OCI-LY7 (cell line): ENCODE results near the gene MUC5B. TPM values are rescaled to one million over a fixed set of nuclear protein-coding genes. Genes with fewer than 3 reads are reported as not detected.

Source experiments
- BruUV-seq: library from RNA; stranded (reverse); fragments of 400-500 nt; replicated peaks from 2 replicates; lab custom pipeline; 2021; lab: Mats Ljungman, UMichigan
- CTCF ChIA-PET: fragments of 300-600 bp; sonication (Branson Sonifier 250); formaldehyde crosslinking; loops from one replicate; lab custom pipeline; 2022; ENCODE audit warnings: antibody characterized with exemption; ENCODE audit not compliant: unreplicated experiment; lab: Charles Lee
- POLR2A ChIA-PET: fragments of 300-600 bp; sonication (Branson Sonifier 250); formaldehyde crosslinking; loops from one replicate; lab custom pipeline; 2022; ENCODE audit warnings: antibody characterized with exemption; lab: Charles Lee
- DNase-seq: peaks from one replicate; pipeline ENCODE4 v3.0.0-alpha.2; 2015; ENCODE audit warnings: low spot score
- H2AFZ ChIP-seq: fragments of 200-600 bp; sonication (generic), shearing (Covaris generic); 2 replicates; pipeline ENCODE4 v1.6.1; 2014; ENCODE audit warnings: mild to moderate bottlenecking, antibody characterized with exemption, low read length, moderate library complexity
- H3K27ac ChIP-seq: fragments of 200-600 bp; sonication (generic); 2 replicates; pipeline ENCODE4 v1.5.1; 2014; ENCODE audit warnings: mixed run types, low read depth, mild to moderate bottlenecking, moderate library complexity, low read length, inconsistent platforms; ENCODE audit not compliant: poor library complexity, severe bottlenecking
- H3K36me3 ChIP-seq: fragments of 200-600 bp; sonication (generic); 2 replicates; pipeline ENCODE4 v1.6.1; 2014; ENCODE audit warnings: mild to moderate bottlenecking, antibody characterized with exemption, low read length, moderate library complexity, mixed read lengths; ENCODE audit not compliant: insufficient read depth
- H3K4me1 ChIP-seq: fragments of 200-600 bp; sonication (generic); 2 replicates; pipeline ENCODE4 v1.5.1; 2014; ENCODE audit warnings: mild to moderate bottlenecking, low read length; ENCODE audit not compliant: insufficient read depth, poor library complexity, severe bottlenecking
- H3K4me2 ChIP-seq: fragments of 200-600 bp; sonication (generic); 2 replicates; pipeline ENCODE4 v1.6.1; 2014; ENCODE audit warnings: mild to moderate bottlenecking, low read length
- H3K4me3 ChIP-seq: fragments of 200-600 bp; sonication (generic); 2 replicates; pipeline ENCODE4 v1.5.1; 2014; ENCODE audit warnings: mild to moderate bottlenecking, low read depth, low read length; ENCODE audit not compliant: poor library complexity, severe bottlenecking
- H3K79me2 ChIP-seq: fragments of 200-600 bp; sonication (generic); 2 replicates; pipeline ENCODE4 v1.6.1; 2016; ENCODE audit warnings: low read depth, mild to moderate bottlenecking, low read length, moderate library complexity, mixed read lengths; ENCODE audit not compliant: insufficient read depth
- H3K9me2 ChIP-seq: fragments of 200-600 bp; sonication (generic); 2 replicates; pipeline ENCODE4 v1.6.1; 2016; ENCODE audit warnings: mild to moderate bottlenecking, low read length, mixed read lengths; ENCODE audit not compliant: insufficient read depth
- H3K9me3 ChIP-seq: fragments of 200-600 bp; sonication (generic); 2 replicates; pipeline ENCODE4 v1.6.1; 2014; ENCODE audit warnings: mild to moderate bottlenecking, mixed run types, low read length, mixed read lengths
- H4K20me1 ChIP-seq: fragments of 200-600 bp; sonication (generic); 2 replicates; pipeline ENCODE4 v1.6.1; 2014; ENCODE audit warnings: mild to moderate bottlenecking, antibody characterized with exemption, low read length, moderate library complexity, mixed read lengths; ENCODE audit not compliant: insufficient read depth
- EZH2phosphoT487 ChIP-seq: fragments of 200-600 bp; sonication (generic); IDR thresholded peaks from 2 replicates; pipeline ENCODE4 v1.6.1; 2018; ENCODE audit warnings: low read depth, borderline replicate concordance, mild to moderate bottlenecking, mixed run types, antibody characterized with exemption, low read length, moderate library complexity, mixed read lengths
- intact Hi-C: fragments of 100-400 bp; cut with micrococcal nuclease; formaldehyde crosslinking; loops from one replicate; pipeline ENCODE4 v1.10.0; 2022; ENCODE audit not compliant: unreplicated experiment
- total RNA-seq, 2 experiments: library from RNA; depleted of rRNA in 1 of 2; stranded (reverse); fragments of >200 nt in 1 of 2; shearing (Covaris generic) in 1 of 2; gene quantifications; 2 replicates each; pipeline ENCODE4 v1.2.3, GENCODE V29; 2014 to 2022
- TF ChIP-seq, protein P1 (sequence below): fragments of 200-600 bp; sonication (generic); conservative IDR thresholded peaks from 2 replicates; pipeline ENCODE4 v1.5.1; 2014; ENCODE audit warnings: mild to moderate bottlenecking, antibody characterized with exemption, low read length, moderate library complexity, mixed read lengths

The MUC5B gene
- total RNA-seq, 2 experiments from 2014 or later, result under 0.01 TPM; not detected in 1

DNA sequence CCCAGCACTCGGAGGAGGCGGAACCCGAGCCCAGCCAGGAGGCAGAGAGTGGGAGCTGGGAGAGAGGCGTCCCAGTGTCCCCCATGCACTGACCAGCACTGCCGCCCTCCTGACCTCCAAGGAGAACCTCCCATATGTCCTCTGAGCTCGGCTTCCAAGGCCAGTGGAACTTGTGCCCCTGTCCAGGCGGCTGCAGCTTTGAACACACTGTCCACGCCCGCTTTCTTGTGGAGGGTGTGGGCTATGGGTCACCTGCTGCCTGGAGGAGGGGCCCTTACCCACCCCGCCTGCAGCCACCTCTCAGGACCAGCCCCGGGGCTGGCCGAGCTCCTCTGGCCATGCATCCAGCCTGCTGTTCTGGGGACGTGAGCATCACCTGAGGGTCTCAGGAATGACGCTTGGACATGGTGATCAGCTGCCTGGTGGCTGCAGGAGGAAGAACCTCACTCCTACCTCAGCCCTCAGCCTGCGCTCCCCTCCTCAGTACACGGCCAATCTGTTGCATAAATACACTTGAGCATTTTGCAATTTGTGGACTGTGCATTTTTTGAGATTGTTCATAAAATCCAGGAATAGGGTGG is 22.2 kb upstream of the MUC5B start:
- no TSS peak for BruUV-seq
- no peaks in the 10 kb centered on the region for H3K36me3 ChIP-seq
- H4K20me1 ChIP-seq, result no peaks in the 10 kb centered on the region
- no peak overlapping the region for H3K4me2 ChIP-seq
- no peak overlapping the region for H2AFZ ChIP-seq
- H3K4me3 ChIP-seq, result no peak overlapping the region
- no peaks in the 10 kb centered on the region for H3K79me2 ChIP-seq
- no peaks in the 10 kb centered on the region for H3K4me1 ChIP-seq
- ChIA-PET CTCF (no interaction called here), POLR2A (no interaction called here)
- DNase-seq, result no peak
- TF ChIP-seq, protein P1, sequence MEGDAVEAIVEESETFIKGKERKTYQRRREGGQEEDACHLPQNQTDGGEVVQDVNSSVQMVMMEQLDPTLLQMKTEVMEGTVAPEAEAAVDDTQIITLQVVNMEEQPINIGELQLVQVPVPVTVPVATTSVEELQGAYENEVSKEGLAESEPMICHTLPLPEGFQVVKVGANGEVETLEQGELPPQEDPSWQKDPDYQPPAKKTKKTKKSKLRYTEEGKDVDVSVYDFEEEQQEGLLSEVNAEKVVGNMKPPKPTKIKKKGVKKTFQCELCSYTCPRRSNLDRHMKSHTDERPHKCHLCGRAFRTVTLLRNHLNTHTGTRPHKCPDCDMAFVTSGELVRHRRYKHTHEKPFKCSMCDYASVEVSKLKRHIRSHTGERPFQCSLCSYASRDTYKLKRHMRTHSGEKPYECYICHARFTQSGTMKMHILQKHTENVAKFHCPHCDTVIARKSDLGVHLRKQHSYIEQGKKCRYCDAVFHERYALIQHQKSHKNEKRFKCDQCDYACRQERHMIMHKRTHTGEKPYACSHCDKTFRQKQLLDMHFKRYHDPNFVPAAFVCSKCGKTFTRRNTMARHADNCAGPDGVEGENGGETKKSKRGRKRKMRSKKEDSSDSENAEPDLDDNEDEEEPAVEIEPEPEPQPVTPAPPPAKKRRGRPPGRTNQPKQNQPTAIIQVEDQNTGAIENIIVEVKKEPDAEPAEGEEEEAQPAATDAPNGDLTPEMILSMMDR, result no peak
- TF ChIP-seq EZH2phosphoT487, result no peak
- H3K9me2 ChIP-seq, result no peaks in the 10 kb centered on the region
- intact Hi-C loops, result loop anchor here (10.0 kb wide), 1 partner anchor 374 kb away; the partner anchor contains the start of gene DUSP8
- H3K27ac ChIP-seq, result no peak overlapping the region
- H3K9me3 ChIP-seq, result no peaks in the 10 kb centered on the region

DNA sequence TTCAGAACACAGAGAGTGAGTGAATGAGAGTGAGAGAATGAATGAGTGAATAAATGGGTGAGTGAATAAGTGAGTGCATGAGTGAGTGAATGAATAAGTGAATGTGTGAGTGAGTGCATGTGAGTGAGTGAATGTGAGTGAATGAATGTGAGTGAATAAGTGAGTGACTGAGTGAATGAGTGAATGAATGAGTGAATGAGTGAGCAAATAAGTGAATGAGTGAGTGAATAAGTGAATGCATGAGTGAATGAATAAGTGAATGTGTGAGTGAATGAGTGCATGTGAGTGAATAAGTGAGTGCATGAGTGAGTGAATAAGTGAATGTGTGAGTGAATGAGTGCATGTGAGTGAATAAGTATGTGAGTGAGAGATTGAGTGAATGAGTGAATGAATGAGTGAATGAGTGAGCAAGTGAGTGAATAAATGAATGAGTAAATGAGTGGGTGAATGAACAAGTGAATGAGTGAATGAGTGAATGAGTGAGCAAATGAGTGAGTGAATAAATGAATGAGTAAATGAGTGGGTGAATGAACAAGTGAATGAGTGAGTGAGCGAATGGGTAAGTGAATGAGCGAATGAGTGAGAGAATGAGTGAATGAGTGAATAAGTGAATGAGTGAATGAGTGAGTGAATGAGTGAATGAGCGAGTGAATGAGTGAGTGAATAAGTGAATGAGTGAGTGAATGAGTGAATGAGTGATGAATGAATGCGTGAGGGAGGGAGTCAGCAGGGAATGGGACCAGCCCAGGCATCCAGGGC is 21.3 kb upstream of the MUC5B start:
- Histone ChIP-seq H4K20me1 (no peaks in the 10 kb centered on the region), H3K9me3 (no peaks in the 10 kb centered on the region), H3K4me1 (no peaks in the 10 kb centered on the region), H3K27ac (no peak overlapping the region), H2AFZ (no peak overlapping the region), H3K4me3 (no peak overlapping the region), H3K9me2 (no peaks in the 10 kb centered on the region), H3K36me3 (no peaks in the 10 kb centered on the region), H3K79me2 (no peaks in the 10 kb centered on the region), H3K4me2 (no peak overlapping the region)
- TF ChIP-seq, protein P1, result no peak
- TF ChIP-seq EZH2phosphoT487, result no peak
- no TSS peak for BruUV-seq
- intact Hi-C loops, result loop anchor here (10.0 kb wide), 1 partner anchor 373 kb away; the partner anchor contains the start of gene DUSP8
- CTCF ChIA-PET, result no interaction called here
- no peak for DNase-seq
- POLR2A ChIA-PET, result no interaction called here
